Transverse colon (tissue), 4 donors: ENCODE results near the gene PGGT1B.

Source experiments
- CTCF ChIP-seq, 5 experiments: fragments of 200-600 bp in 3 of 5; fragments of 450-650 bp in 2 of 5; sonication (generic) in 3 of 5; IDR thresholded peaks; 1 replicate in 2 of 5; 2 replicates in 3 of 5; pipeline ENCODE4 v1.5.1; 2016 to 2017; ENCODE audit warnings: antibody characterized with exemption in 5 of 5, inconsistent platforms in 3 of 5, mild to moderate bottlenecking in 2 of 5, moderate library complexity in 1 of 5
- EP300 ChIP-seq: sonication (generic); formaldehyde crosslinking; IDR thresholded peaks from one replicate; pipeline ENCODE4 v1.6.1; 2017; ENCODE audit warnings: antibody characterized with exemption, low read depth
- POLR2A ChIP-seq: fragments of 450-650 bp; IDR thresholded peaks from one replicate; pipeline ENCODE4 v1.6.1; 2016; ENCODE audit warnings: antibody characterized with exemption, mild to moderate bottlenecking, moderate library complexity
- POLR2AphosphoS5 ChIP-seq, 3 donors: sonication (generic); formaldehyde crosslinking; IDR thresholded peaks; one replicate each; pipeline ENCODE4 v1.6.1; 2016; ENCODE audit warnings: antibody characterized with exemption in 3 of 3

- TF ChIP-seq CTCF (IDR thresholded peaks at IDR 0.05), result no peak
- no peak for TF ChIP-seq POLR2A
- TF ChIP-seq POLR2AphosphoS5 (IDR thresholded peaks at IDR 0.05), result no peak
- no peak for TF ChIP-seq EP300
These were observed 72.8 kb downstream of the PGGT1B start for GRCh38 chr5:115189866-115190265.
